Ishikawa (cell line): ENCODE results near the gene HDLBP.

Experiments
- CEBPB ChIP-seq: IDR thresholded peaks from 2 replicates; pipeline ENCODE4 v1.6.1; 2012
- CREB1 ChIP-seq: IDR thresholded peaks from 2 replicates; pipeline ENCODE4 v1.6.1; 2012; ENCODE audit warnings: low read depth
- EGR1 ChIP-seq: IDR thresholded peaks from 2 replicates; pipeline ENCODE4 v1.6.1; 2012
- EP300 ChIP-seq: IDR thresholded peaks from 2 replicates; pipeline ENCODE4 v1.6.1; 2012; ENCODE audit warnings: borderline replicate concordance
- FOXM1 ChIP-seq: IDR thresholded peaks from 2 replicates; pipeline ENCODE4 v1.6.1; 2012; ENCODE audit warnings: low read depth, borderline replicate concordance
- NFIC ChIP-seq: IDR thresholded peaks from 2 replicates; pipeline ENCODE4 v1.6.1; 2012
- RAD21 ChIP-seq: IDR thresholded peaks from 2 replicates; pipeline ENCODE4 v1.6.1; 2012; ENCODE audit warnings: low read depth
- TAF1 ChIP-seq: IDR thresholded peaks from 2 replicates; pipeline ENCODE4 v1.6.1; 2012; ENCODE audit warnings: low read depth, mild to moderate bottlenecking
- TCF12 ChIP-seq: IDR thresholded peaks from 2 replicates; pipeline ENCODE4 v1.6.1; 2012; ENCODE audit warnings: low read depth
- TEAD4 ChIP-seq: IDR thresholded peaks from 2 replicates; pipeline ENCODE4 v1.6.1; 2012
- YY1 ChIP-seq: IDR thresholded peaks from 2 replicates; pipeline ENCODE4 v1.6.1; 2012; ENCODE audit warnings: low read depth
- TF ChIP-seq, protein P1 (sequence below): IDR thresholded peaks from 2 replicates; pipeline ENCODE4 v1.6.1; 2012
- TF ChIP-seq, protein P2 (sequence below): IDR thresholded peaks from 2 replicates; pipeline ENCODE4 v1.6.1; 2012; ENCODE audit warnings: low read depth, mild to moderate bottlenecking
- TF ChIP-seq, protein P3 (sequence below): IDR thresholded peaks from 2 replicates; pipeline ENCODE4 v1.6.1; 2012

DNA sequence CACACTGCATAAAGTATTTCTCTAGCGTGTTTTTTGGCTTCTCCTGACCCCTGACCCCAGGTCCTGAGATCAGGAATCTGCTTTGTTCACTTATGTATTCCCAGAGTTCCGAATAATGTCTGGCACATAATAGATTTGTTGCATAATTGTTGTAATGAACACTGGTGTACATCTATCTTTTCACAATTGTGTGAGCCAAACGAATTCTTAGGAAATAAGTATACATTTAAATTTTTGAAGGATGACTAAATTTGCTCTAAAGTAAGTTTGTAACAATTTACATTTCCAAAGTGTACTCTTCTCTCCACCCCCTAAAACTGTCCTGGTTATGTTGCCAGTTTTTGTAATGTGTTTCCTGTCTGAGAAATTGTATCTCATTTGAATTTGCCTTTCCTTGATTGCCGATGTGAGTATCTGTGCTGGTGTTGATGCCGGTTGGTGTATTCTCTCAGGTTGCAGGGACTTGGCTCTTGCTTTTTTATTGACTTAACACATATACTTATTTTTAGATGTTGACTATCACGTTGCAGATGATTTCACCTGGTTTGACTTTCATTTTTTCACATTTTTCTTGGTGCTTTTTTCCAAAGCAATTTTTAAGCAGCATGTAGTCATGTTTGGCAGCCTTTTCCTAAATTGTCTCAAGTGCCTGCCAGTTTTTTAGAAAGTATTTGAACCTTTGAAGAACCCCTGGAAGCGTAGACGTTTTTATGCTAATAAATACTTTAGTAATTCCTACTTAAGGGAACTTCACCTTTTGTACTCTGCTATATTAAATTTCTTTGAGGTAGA lies 24.6 kb upstream of the HDLBP start:
- no peak for TF ChIP-seq EGR1
- TF ChIP-seq YY1 = no peak
- no peak for TF ChIP-seq EP300
- no peak for TF ChIP-seq RAD21
- TF ChIP-seq, protein P1, sequence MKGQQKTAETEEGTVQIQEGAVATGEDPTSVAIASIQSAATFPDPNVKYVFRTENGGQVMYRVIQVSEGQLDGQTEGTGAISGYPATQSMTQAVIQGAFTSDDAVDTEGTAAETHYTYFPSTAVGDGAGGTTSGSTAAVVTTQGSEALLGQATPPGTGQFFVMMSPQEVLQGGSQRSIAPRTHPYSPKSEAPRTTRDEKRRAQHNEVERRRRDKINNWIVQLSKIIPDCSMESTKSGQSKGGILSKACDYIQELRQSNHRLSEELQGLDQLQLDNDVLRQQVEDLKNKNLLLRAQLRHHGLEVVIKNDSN = no peak
- TF ChIP-seq CREB1 = no peak
- TF ChIP-seq, protein P2, sequence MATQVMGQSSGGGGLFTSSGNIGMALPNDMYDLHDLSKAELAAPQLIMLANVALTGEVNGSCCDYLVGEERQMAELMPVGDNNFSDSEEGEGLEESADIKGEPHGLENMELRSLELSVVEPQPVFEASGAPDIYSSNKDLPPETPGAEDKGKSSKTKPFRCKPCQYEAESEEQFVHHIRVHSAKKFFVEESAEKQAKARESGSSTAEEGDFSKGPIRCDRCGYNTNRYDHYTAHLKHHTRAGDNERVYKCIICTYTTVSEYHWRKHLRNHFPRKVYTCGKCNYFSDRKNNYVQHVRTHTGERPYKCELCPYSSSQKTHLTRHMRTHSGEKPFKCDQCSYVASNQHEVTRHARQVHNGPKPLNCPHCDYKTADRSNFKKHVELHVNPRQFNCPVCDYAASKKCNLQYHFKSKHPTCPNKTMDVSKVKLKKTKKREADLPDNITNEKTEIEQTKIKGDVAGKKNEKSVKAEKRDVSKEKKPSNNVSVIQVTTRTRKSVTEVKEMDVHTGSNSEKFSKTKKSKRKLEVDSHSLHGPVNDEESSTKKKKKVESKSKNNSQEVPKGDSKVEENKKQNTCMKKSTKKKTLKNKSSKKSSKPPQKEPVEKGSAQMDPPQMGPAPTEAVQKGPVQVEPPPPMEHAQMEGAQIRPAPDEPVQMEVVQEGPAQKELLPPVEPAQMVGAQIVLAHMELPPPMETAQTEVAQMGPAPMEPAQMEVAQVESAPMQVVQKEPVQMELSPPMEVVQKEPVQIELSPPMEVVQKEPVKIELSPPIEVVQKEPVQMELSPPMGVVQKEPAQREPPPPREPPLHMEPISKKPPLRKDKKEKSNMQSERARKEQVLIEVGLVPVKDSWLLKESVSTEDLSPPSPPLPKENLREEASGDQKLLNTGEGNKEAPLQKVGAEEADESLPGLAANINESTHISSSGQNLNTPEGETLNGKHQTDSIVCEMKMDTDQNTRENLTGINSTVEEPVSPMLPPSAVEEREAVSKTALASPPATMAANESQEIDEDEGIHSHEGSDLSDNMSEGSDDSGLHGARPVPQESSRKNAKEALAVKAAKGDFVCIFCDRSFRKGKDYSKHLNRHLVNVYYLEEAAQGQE = no peak
- TF ChIP-seq, protein P3, sequence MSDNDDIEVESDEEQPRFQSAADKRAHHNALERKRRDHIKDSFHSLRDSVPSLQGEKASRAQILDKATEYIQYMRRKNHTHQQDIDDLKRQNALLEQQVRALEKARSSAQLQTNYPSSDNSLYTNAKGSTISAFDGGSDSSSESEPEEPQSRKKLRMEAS = no peak
- no peak for TF ChIP-seq CEBPB
- no peak for TF ChIP-seq FOXM1
- no peak for TF ChIP-seq TAF1
- no peak for TF ChIP-seq TCF12
- TF ChIP-seq TEAD4 = no peak
- no peak for TF ChIP-seq NFIC
